Natural killer cell (primary cell): Measurements from ENCODE around the gene SLC19A1. TPM values are rescaled to one million over a fixed set of nuclear protein-coding genes. Genes with fewer than 3 reads are reported as not detected.
A peak's percentile ranks its signal among the peaks of the same experiment; 100 is the strongest.

Experiments used
- ATAC-seq, 3 donors: fragments of 150-1000 bp in 2 of 3; fragments of 200-7000 bp in 1 of 3; cut with Tn5 transposase; 1 replicate in 1 of 3; 2 replicates in 2 of 3; pipeline ENCODE4 v1.10.0; 2021; ENCODE audit warnings: mild to moderate bottlenecking in 2 of 3, moderate library complexity in 2 of 3
- DNase-seq, 2 donors: peaks; one replicate each; pipeline versions ENCODE4 v3.0.0 to v3.0.0-alpha.2; 2013 to 2021; ENCODE audit warnings: mixed read lengths in 1 of 2
- H3K27ac ChIP-seq: one replicate; pipeline ENCODE4 v1.5.1; 2013; ENCODE audit warnings: mild to moderate bottlenecking, low read length
- H3K27me3 ChIP-seq: one replicate; pipeline ENCODE4 v1.6.1; 2013; ENCODE audit warnings: low read length; ENCODE audit not compliant: control insufficient read depth, insufficient read depth
- H3K36me3 ChIP-seq: one replicate; pipeline ENCODE4 v1.6.1; 2013; ENCODE audit warnings: low read length; ENCODE audit not compliant: control insufficient read depth, insufficient read depth
- H3K4me1 ChIP-seq: one replicate; pipeline ENCODE4 v1.6.1; 2013; ENCODE audit warnings: low read length; ENCODE audit not compliant: control insufficient read depth, insufficient read depth
- H3K4me3 ChIP-seq: one replicate; pipeline ENCODE4 v1.5.1; 2013; ENCODE audit warnings: low read length
- H3K9me3 ChIP-seq: one replicate; pipeline ENCODE4 v1.6.1; 2013; ENCODE audit warnings: low read length; ENCODE audit not compliant: control insufficient read depth, insufficient read depth
- H3K27ac Mint-ChIP-seq, 2 donors: one replicate each; pipeline ENCODE4 v1.8.0; 2022; ENCODE audit warnings: mild to moderate bottlenecking in 2 of 2, mixed read lengths in 2 of 2, moderate library complexity in 1 of 2
- H3K27me3 Mint-ChIP-seq, 2 donors: one replicate each; pipeline ENCODE4 v1.8.0; 2022; ENCODE audit warnings: low read depth in 2 of 2, mixed read lengths in 2 of 2
- H3K36me3 Mint-ChIP-seq: one replicate; pipeline ENCODE4 v1.8.0; 2022; ENCODE audit warnings: mixed read lengths
- H3K4me1 Mint-ChIP-seq, 2 donors: one replicate each; pipeline ENCODE4 v1.8.0; 2022; ENCODE audit warnings: mixed read lengths in 2 of 2
- H3K4me3 Mint-ChIP-seq: one replicate; pipeline ENCODE4 v1.8.0; 2022; ENCODE audit warnings: mild to moderate bottlenecking, moderate library complexity, mixed read lengths
- H3K9me3 Mint-ChIP-seq, 2 donors: one replicate each; pipeline ENCODE4 v1.8.0; 2022; ENCODE audit warnings: mixed read lengths in 2 of 2
- CTCF ChIP-seq: fragments of 200-600 bp; IDR thresholded peaks from one replicate; pipeline ENCODE4 v1.8.0; 2022; ENCODE audit warnings: antibody characterized with exemption
- WGBS: methylation state at CpG from one replicate; pipeline ENCODE4 v1.1.7; 2013; ENCODE audit warnings: missing lambda C conversion rate; ENCODE audit not compliant: insufficient coverage; 5-methylcytosine and 5-hydroxymethylcytosine counted together
- intact Hi-C: fragments of 100-400 bp; cut with micrococcal nuclease; formaldehyde crosslinking; loops from one replicate; pipeline ENCODE4 v1.14.2; 2022
- total RNA-seq, 4 donors: library from RNA; stranded (reverse); fragments of 120-200 nt in 1 of 4; gene quantifications; one replicate each; pipeline versions ENCODE4 v1.2.3 to v1.2.4, GENCODE V29; 2013 to 2022

SLC19A1 gene
- total RNA-seq, 3 donors from 2014 or later (not counting 1 experiment from before 2014, with no cell fraction given): 2.5 to 9.0 (median 4.9) TPM

- Mint-ChIP-seq H3K4me1 (peaks cover 36 to 47% of the 10 kb centered on the region in 2 donors), H3K27me3 (no peaks in the 10 kb centered on the region), H3K27ac (peak overlapping the region in 1 of 2 donors; percentile 88), H3K9me3 (no peaks in the 10 kb centered on the region), H3K4me3 (peak overlapping the region; percentile 70), H3K36me3 (no peaks in the 10 kb centered on the region)
- Histone ChIP-seq H3K9me3 (no peaks in the 10 kb centered on the region), H3K27me3 (no peaks in the 10 kb centered on the region), H3K27ac (no peak overlapping the region), H3K36me3 (no peaks in the 10 kb centered on the region), H3K4me3 (no peak overlapping the region), H3K4me1 (peaks cover 52% of the 10 kb centered on the region)
- ATAC-seq (no peak), DNase-seq (peak in 1 of 2 donors; percentile 60)
- 79% methylated on average over 37 of the region's 37 CpGs for WGBS
- no peak for TF ChIP-seq CTCF
- intact Hi-C loops: no loop called here
Observed at GRCh38 chr21:45479691-45480675, 62.3 kb downstream of the SLC19A1 start.

- Histone ChIP-seq H3K27ac (peak overlapping the region; percentile 77), H3K4me3 (peak overlapping the region; percentile 38), H3K9me3 (no peaks in the 10 kb centered on the region), H3K4me1 (peaks cover 52% of the 10 kb centered on the region), H3K36me3 (no peaks in the 10 kb centered on the region), H3K27me3 (no peaks in the 10 kb centered on the region)
- DNase-seq (peak in 1 of 2 donors; percentile 44), ATAC-seq (no peak)
- WGBS: 85% methylated on average over 27 of the region's 31 CpGs
- intact Hi-C loops: loop anchor here (1.0 kb wide), 2 partner anchors 117 to 341 kb away; no protein-coding TSS in a partner anchor
- H3K9me3 Mint-ChIP-seq: no peaks in the 10 kb centered on the region
- TF ChIP-seq CTCF: no peak
- H3K4me3 Mint-ChIP-seq: peak overlapping the region; percentile 96
- H3K36me3 Mint-ChIP-seq: no peaks in the 10 kb centered on the region
- H3K27me3 Mint-ChIP-seq: no peaks in the 10 kb centered on the region
- H3K27ac Mint-ChIP-seq: peak overlapping the region; percentile 88 to 89
- H3K4me1 Mint-ChIP-seq: peaks cover 30 to 42% of the 10 kb centered on the region in 2 donors
Observed at GRCh38 chr21:45478816-45479669, 63.2 kb downstream of the SLC19A1 start.

- 3% methylated on average over 32 of the region's 32 CpGs for WGBS
- Mint-ChIP-seq H3K27me3 (no peaks in the 10 kb centered on the region), H3K9me3 (no peaks in the 10 kb centered on the region), H3K27ac (peak overlapping the region; percentile 88 to 89), H3K36me3 (no peaks in the 10 kb centered on the region), H3K4me3 (peak overlapping the region; percentile 96), H3K4me1 (peaks cover 24 to 34% of the 10 kb centered on the region in 2 donors)
- peak; percentile 69 to 92 for DNase-seq
- Histone ChIP-seq H3K27me3 (no peaks in the 10 kb centered on the region), H3K9me3 (no peaks in the 10 kb centered on the region), H3K4me3 (peak overlapping the region; percentile 38), H3K4me1 (peaks cover 47% of the 10 kb centered on the region), H3K27ac (peak overlapping the region; percentile 77), H3K36me3 (no peaks in the 10 kb centered on the region)
- intact Hi-C loops: loop anchor here (1.0 kb wide), 2 partner anchors 118 to 342 kb away; no protein-coding TSS in a partner anchor
- TF ChIP-seq CTCF: peak; percentile 92
- ATAC-seq: peak; percentile 90 to 93 (median 91)
Observed at GRCh38 chr21:45478115-45478801, 64.0 kb downstream of the SLC19A1 start.
